Activated T-helper 17 cell treated with anti-CD3 and anti-CD28 coated beads, Interleukin-2, amount 50 U/mL, for 72 hours (primary cell): ENCODE results near the gene SAMD4A. TPM values are rescaled to one million over a fixed set of nuclear protein-coding genes. Genes with fewer than 3 reads are reported as not detected.
"Not testable (repeated sequence)": the region's sequence is repeated elsewhere in the genome, so short reads cannot be mapped to it uniquely, and the experiment has no call there.

Experiments used
- ATAC-seq: fragments of 150-1000 bp; cut with Tn5 transposase; replicated peaks from 2 replicates; pipeline ENCODE4 v1.10.0; 2021; ENCODE audit warnings: mild to moderate bottlenecking, moderate library complexity
- H3K27ac Mint-ChIP-seq: one replicate; pipeline ENCODE4 v1.8.0; 2022; ENCODE audit warnings: mixed read lengths
- H3K27me3 Mint-ChIP-seq: one replicate; pipeline ENCODE4 v1.8.0; 2022; ENCODE audit warnings: mixed read lengths
- H3K36me3 Mint-ChIP-seq: one replicate; pipeline ENCODE4 v1.8.0; 2022; ENCODE audit warnings: low read depth, mild to moderate bottlenecking, mixed read lengths
- H3K4me1 Mint-ChIP-seq: one replicate; pipeline ENCODE4 v1.8.0; 2022; ENCODE audit warnings: mixed read lengths
- H3K4me3 Mint-ChIP-seq: one replicate; pipeline ENCODE4 v1.8.0; 2022; ENCODE audit warnings: mild to moderate bottlenecking, mixed read lengths
- H3K9me3 Mint-ChIP-seq: one replicate; pipeline ENCODE4 v1.8.0; 2022; ENCODE audit warnings: mixed read lengths
- total RNA-seq, 2 donors: library from RNA; stranded (reverse); gene quantifications; one replicate each; pipeline ENCODE4 v1.2.3, GENCODE V29; 2022

The SAMD4A gene
- total RNA-seq, 2 donors from 2014 or later, result 3.2 to 4.4 TPM

- Mint-ChIP-seq H3K4me1 (peaks cover 5% of the 10 kb centered on the region), H3K36me3 (no peaks in the 10 kb centered on the region), H3K27me3 (peaks cover 6% of the 10 kb centered on the region)
These were observed 179.1 kb downstream of the SAMD4A start for GRCh38 chr14:54746019-54746418.

GRCh38 chr14:54747616-54748015 lies 180.7 kb downstream of the SAMD4A start:
- H3K36me3 Mint-ChIP-seq, result no peaks in the 10 kb centered on the region
- H3K4me3 Mint-ChIP-seq, result no peak overlapping the region
- H3K27me3 Mint-ChIP-seq, result peaks cover 6% of the 10 kb centered on the region

More at GRCh38 chr14:54746019-54746418, 179.1 kb downstream of the SAMD4A start:
- Mint-ChIP-seq H3K4me3 (no peak overlapping the region), H3K9me3 (no peaks in the 10 kb centered on the region), H3K27ac (no peak overlapping the region)
- ATAC-seq, result no peak

GRCh38 chr14:54749180-54749579 lies 182.3 kb downstream of the SAMD4A start:
- Mint-ChIP-seq H3K36me3 (no peaks in the 10 kb centered on the region), H3K9me3 (no peaks in the 10 kb centered on the region), H3K27ac (no peak overlapping the region), H3K4me1 (no peaks in the 10 kb centered on the region), H3K4me3 (no peak overlapping the region), H3K27me3 (peaks cover 6% of the 10 kb centered on the region)
- no peak for ATAC-seq

More at GRCh38 chr14:54747616-54748015, 180.7 kb downstream of the SAMD4A start:
- no peaks in the 10 kb centered on the region for H3K9me3 Mint-ChIP-seq
- H3K27ac Mint-ChIP-seq, result no peak overlapping the region
- no peak for ATAC-seq
- H3K4me1 Mint-ChIP-seq, result peaks cover 3% of the 10 kb centered on the region

GRCh38 chr14:54749727-54750126 lies 182.8 kb downstream of the SAMD4A start:
- Mint-ChIP-seq H3K4me1 (no peaks in the 10 kb centered on the region), H3K27ac (no peak overlapping the region), H3K27me3 (peaks cover 6% of the 10 kb centered on the region), H3K36me3 (no peaks in the 10 kb centered on the region), H3K9me3 (no peaks in the 10 kb centered on the region), H3K4me3 (no peak overlapping the region)
- ATAC-seq, result no peak

- peaks cover 12% of the 10 kb centered on the region for H3K4me1 Mint-ChIP-seq
- H3K27me3 Mint-ChIP-seq, H3K27ac Mint-ChIP-seq, H3K9me3 Mint-ChIP-seq, H3K4me3 Mint-ChIP-seq, H3K36me3 Mint-ChIP-seq, ATAC-seq: not testable (repeated sequence)
These were observed 185.7 kb downstream of the SAMD4A start for GRCh38 chr14:54752611-54753010.

- H3K9me3 Mint-ChIP-seq, H3K27me3 Mint-ChIP-seq, ATAC-seq, H3K36me3 Mint-ChIP-seq, H3K4me3 Mint-ChIP-seq, H3K27ac Mint-ChIP-seq: not testable (repeated sequence)
- H3K4me1 Mint-ChIP-seq, result peaks cover 15% of the 10 kb centered on the region
These were observed 186.5 kb downstream of the SAMD4A start for GRCh38 chr14:54753396-54753795.

GRCh38 chr14:54754116-54754622 lies 187.2 kb downstream of the SAMD4A start:
- Mint-ChIP-seq H3K9me3 (no peaks in the 10 kb centered on the region), H3K4me1 (peaks cover 15% of the 10 kb centered on the region), H3K27ac (no peak overlapping the region), H3K36me3 (no peaks in the 10 kb centered on the region), H3K4me3 (no peak overlapping the region), H3K27me3 (peaks cover 7% of the 10 kb centered on the region)
- ATAC-seq, result no peak

- Mint-ChIP-seq H3K9me3 (no peaks in the 10 kb centered on the region), H3K4me1 (peaks cover 15% of the 10 kb centered on the region), H3K4me3 (no peak overlapping the region), H3K27ac (no peak overlapping the region), H3K36me3 (no peaks in the 10 kb centered on the region), H3K27me3 (peaks cover 7% of the 10 kb centered on the region)
- no peak for ATAC-seq
These were observed 187.9 kb downstream of the SAMD4A start for GRCh38 chr14:54754623-54755386.

- Mint-ChIP-seq H3K27ac (no peak overlapping the region), H3K36me3 (no peaks in the 10 kb centered on the region), H3K9me3 (no peaks in the 10 kb centered on the region), H3K4me3 (no peak overlapping the region), H3K4me1 (peaks cover 15% of the 10 kb centered on the region), H3K27me3 (peaks cover 4% of the 10 kb centered on the region)
- no peak for ATAC-seq
These were observed 189.9 kb downstream of the SAMD4A start for GRCh38 chr14:54756656-54757392.

- Mint-ChIP-seq H3K27me3 (peaks cover 4% of the 10 kb centered on the region), H3K36me3 (no peaks in the 10 kb centered on the region), H3K9me3 (no peaks in the 10 kb centered on the region), H3K27ac (no peak overlapping the region), H3K4me1 (peaks cover 15% of the 10 kb centered on the region), H3K4me3 (no peak overlapping the region)
- no peak for ATAC-seq
These were observed 191.1 kb downstream of the SAMD4A start for GRCh38 chr14:54758041-54758440.

- no peak for ATAC-seq
- Mint-ChIP-seq H3K9me3 (no peaks in the 10 kb centered on the region), H3K36me3 (no peaks in the 10 kb centered on the region), H3K4me1 (peaks cover 15% of the 10 kb centered on the region), H3K27ac (no peak overlapping the region), H3K4me3 (no peak overlapping the region), H3K27me3 (peaks cover under 1% of the 10 kb centered on the region)
These were observed 193.2 kb downstream of the SAMD4A start for GRCh38 chr14:54759982-54760585.

GRCh38 chr14:54760866-54761575 lies 194.1 kb downstream of the SAMD4A start:
- Mint-ChIP-seq H3K27me3 (no peaks in the 10 kb centered on the region), H3K4me3 (no peak overlapping the region), H3K36me3 (no peaks in the 10 kb centered on the region), H3K27ac (no peak overlapping the region), H3K9me3 (no peaks in the 10 kb centered on the region), H3K4me1 (peaks cover 16% of the 10 kb centered on the region)
- ATAC-seq, result no peak

GRCh38 chr14:54761835-54762234 lies 194.9 kb downstream of the SAMD4A start:
- no peak overlapping the region for H3K27ac Mint-ChIP-seq
- H3K4me3 Mint-ChIP-seq, result no peak overlapping the region
- no peaks in the 10 kb centered on the region for H3K9me3 Mint-ChIP-seq
- ATAC-seq, result no peak
- H3K27me3 Mint-ChIP-seq, result no peaks in the 10 kb centered on the region
- no peaks in the 10 kb centered on the region for H3K36me3 Mint-ChIP-seq
- peaks cover 14% of the 10 kb centered on the region for H3K4me1 Mint-ChIP-seq

- Mint-ChIP-seq H3K4me1 (peaks cover 11% of the 10 kb centered on the region), H3K9me3 (no peaks in the 10 kb centered on the region), H3K27ac (no peak overlapping the region), H3K27me3 (no peaks in the 10 kb centered on the region), H3K4me3 (no peak overlapping the region), H3K36me3 (no peaks in the 10 kb centered on the region)
- no peak for ATAC-seq
These were observed 195.4 kb downstream of the SAMD4A start for GRCh38 chr14:54762296-54762695.
